HG02938 (cell line): ENCODE measurements around the gene RGS6.

Experiments used
- ATAC-seq: cut with Tn5 transposase; IDR thresholded peaks from one replicate; pipeline ENCODE4 v1.9.1; 2021; ENCODE audit warnings: mild to moderate bottlenecking, moderate library complexity; ENCODE audit not compliant: unreplicated experiment

RGS6 gene

DNA sequence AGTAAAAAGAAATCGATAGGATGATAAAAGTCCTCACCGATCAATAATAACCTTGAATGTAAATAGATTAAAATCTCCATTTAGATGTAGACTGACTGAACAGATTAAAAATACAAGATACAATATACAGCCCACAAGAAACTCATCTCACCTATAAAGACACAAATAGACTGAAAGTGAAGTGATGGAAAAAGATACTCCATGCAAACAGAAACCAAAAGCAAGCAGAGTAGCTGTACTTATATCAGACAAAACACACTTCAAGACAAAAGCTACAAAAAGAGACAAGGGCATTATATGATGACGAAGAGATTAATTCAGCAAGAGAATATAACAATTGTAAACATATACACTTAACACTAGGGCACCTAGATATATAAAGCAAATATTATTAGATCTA, 444.8 kb downstream of the RGS6 start:
- no peak for ATAC-seq

DNA sequence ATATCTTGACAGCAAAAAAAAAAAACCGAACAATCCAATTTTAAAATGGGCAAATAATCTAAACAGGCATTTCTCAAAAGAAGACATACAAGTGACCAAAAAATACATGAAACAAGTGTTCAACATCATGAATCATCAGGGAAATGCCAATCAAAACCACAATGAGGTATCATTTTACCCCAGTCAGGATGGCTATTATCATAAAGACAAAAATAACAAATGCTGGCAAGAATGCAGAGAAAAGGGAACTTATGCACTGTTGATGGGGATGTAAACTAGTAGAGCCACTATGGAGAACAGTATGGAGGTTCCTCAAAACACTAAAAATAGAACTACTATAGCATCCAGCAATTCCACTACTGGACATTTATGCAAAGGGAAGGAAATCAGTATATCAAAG, 448.2 kb downstream of the RGS6 start:
- ATAC-seq, result no peak

DNA sequence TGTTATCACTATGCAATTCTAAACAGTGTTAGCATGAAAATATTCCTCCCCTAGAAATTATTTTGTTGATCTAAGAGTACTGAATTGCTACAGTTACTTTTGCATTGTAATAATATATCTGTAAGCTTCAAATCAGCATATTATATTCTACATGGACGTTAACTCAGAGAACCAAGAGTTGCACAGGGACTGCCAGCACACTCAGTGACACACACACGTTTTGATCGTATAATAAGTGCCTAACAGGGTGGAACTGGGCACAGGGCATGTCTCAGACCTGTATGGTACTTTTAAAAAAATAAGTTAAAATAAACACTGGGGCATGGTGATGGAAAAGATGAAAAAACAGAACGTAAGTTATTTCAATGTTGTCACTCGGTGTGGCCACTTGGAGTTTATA, 451.6 kb downstream of the RGS6 start:
- ATAC-seq, result no peak

DNA sequence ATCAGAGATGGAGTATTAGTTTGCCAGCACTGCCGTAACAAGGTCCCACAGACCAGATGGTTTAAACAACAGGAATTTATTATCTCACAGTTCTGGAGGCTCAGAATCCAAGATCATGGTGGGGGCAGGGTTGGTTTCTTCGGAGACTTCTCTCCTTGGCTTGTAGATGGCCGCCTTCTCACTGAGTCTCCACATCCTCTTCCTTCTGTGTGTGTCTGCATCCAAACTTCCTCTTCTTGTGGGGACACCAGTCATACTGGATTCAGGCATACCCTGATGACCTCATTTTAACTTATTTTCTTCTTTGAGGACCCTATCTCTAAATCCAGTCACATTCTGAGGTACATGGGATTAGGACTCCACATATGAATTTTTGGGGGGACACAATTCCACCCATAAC, 455.5 kb downstream of the RGS6 start:
- ATAC-seq, result no peak

DNA sequence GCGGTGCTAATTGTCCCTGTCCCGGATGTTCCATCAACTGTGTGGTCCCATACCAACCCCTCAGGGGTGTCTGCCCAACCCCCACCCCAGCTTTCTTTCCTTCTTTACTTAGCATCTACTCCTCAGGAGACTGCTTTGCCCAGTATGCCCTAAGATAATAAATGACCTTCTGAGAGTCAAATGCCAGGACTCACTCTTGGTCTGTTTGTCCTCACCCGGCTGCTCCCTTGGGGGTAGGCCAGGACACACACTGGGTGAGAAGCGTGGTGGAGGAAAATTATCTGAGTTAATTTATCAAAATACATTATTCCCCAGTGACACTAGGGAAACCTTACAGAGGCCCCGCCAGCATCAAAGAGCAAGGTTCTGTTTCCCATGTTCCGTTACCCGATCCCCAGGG, 457.0 kb downstream of the RGS6 start:
- no peak for ATAC-seq

DNA sequence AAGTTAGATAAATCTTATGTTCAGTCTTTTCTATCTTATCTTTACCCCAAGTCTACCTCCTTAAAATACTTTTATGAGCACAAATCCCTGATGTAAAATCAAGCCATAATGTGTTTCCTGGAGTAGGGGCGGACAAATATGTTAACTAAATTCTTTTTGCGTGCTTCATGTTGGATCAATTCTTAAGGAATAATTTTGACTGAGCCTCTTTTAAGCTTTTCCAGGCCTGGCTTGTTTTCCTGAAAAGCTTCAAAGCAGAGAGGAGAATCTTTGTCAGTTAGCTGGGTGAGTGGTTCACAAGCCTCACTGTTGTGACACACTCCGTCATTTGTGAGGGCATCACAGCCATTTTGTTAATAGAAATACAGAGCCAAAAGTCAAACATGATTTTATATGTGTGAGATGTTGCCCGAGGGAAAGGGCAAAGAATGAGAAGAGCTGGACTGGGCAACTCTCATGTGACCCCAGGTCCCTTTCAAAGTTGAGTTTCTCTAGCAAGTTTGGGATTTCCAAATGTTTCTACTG, 468.9 kb downstream of the RGS6 start:
- ATAC-seq, result no peak

DNA sequence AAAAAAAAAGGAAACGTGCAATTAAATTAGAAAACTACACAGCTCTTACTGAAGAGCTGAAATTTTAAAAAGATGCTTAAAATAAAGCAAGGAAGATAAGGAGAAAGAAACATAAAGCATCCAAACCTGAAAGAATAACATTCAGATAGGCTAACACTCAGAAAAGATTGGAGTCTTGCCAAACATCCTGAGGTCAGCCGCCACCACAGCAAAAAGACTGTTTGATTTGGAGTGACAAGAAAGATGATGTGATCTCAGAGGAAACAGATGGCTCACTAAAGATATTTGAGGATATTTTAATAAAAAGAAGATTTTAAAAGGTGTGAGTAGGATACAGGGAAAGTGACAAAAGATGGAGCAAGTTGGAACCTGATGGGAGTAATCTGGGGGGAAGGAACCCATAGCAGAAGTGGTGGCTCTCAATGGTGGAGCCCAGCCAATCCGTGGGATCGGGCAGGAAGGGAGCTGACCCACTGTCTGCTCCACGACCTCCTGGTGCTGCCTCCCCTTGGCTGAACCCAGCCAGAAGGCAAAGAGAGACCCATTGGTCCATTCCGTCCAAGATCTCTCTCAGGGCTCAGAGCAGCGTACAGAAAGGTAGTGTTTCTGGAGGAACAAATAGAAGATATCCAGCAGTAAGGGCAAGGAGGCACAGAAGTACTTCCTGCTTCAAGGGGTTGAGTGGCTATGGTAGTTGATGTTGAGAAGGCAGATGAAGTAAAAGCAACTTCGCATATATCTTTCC, 469.6 kb downstream of the RGS6 start:
- ATAC-seq, result no peak

DNA sequence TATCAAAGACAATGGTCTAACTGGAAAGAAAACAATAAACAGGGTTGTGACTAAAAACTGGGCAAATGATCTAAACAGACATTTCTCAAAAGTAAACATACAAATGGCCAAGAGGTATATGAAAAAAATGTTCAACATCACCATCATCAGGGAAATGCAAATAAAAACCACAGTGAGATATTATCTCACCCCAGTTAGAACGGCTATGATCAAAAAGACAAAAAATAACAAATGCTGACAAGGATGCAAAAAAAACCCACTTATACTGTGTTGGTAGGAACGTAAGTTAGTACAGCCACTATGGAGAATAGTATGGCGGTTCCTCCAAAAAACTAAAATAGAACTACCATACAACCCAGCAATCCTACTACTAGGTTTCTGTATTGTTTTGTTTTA, 470.1 kb downstream of the RGS6 start:
- ATAC-seq, result no peak

DNA sequence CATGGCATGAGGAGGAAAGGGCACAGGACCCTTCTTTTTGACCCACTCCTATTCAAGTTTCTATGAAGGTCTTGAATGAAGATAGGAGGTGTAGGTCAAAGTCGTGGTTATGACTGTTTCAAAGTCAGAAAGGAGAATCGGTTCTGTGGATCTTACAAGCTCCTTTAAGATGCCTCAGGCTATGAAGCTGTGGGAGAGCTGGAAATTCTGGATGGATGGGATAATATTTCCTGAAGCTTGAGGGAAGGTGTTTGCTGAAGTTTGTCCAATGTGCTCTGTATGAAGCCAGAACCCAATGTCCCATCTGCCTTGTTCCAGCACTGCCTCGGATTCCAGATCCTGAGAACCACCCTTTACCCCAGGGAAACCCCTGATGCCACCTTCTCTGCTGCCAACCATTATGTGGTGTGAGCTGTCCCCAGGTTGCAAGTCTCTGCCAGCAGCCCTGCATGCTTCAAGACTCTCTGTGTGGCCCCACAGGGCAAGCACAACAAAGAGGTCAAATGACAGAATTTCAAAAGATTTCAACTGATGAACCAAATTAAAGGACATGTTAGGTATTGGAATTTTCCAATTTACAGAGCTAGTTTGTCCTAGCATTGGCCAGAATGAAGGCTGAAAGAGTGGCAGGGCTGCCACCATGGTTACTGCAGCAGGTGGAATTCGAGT, 472.0 kb downstream of the RGS6 start:
- ATAC-seq, result no peak

DNA sequence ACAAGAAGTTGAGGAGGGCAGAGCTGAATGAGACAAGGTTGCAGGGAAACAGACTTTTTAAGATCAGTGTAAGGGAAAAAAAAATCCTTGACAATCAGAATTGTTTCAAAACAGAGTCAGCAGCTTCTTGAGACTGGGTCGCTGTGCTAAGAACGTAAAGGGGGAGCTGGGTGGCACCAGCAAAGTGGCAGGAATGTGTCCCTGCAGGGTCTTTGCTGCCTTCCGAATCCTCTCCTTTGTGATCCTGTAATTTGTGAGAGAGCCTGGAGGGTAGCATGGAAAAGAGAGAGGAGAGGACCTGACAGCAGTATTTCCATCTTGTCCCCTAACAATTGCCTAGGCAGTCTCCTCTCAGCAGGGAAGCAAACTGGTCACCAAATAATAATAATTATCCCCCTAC, 472.8 kb downstream of the RGS6 start:
- no peak for ATAC-seq

DNA sequence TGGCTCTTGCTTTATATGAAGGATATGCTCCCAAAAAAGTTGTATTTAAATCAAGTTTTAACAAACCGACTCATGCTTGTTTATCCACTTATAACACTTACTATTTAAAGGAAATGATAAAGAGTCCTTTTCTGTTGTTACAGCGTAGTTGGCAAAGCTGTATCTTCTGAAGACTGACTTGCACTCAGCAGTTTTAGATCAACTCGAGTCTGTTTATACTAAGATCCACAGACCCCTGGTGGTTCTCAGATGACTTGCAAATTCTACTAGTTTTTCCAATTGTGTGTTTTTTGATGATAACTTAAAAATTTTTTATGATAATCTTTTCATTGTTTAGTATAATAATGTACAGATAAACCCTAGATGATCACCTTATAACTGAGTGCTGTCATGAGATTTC, 475.8 kb downstream of the RGS6 start:
- ATAC-seq, result no peak

DNA sequence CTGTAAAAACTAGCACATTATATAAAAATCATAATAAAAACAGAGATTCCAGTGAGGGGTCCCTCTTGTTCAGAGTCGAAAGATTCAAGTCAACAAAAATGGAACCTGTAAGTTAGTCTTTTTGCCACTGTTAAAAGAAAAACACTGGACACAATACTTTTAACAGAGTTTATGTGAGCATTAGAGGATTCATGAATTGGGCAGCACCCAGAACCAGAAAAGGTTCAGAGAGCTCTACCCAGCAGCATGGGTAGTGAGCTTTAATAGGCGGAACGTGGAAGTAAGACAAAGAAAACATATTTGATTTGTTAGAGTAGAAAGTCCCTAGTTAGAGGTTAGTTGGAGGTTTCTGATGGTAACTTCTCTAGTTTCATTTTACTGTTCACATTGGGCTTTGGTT, 476.8 kb downstream of the RGS6 start:
- no peak for ATAC-seq

DNA sequence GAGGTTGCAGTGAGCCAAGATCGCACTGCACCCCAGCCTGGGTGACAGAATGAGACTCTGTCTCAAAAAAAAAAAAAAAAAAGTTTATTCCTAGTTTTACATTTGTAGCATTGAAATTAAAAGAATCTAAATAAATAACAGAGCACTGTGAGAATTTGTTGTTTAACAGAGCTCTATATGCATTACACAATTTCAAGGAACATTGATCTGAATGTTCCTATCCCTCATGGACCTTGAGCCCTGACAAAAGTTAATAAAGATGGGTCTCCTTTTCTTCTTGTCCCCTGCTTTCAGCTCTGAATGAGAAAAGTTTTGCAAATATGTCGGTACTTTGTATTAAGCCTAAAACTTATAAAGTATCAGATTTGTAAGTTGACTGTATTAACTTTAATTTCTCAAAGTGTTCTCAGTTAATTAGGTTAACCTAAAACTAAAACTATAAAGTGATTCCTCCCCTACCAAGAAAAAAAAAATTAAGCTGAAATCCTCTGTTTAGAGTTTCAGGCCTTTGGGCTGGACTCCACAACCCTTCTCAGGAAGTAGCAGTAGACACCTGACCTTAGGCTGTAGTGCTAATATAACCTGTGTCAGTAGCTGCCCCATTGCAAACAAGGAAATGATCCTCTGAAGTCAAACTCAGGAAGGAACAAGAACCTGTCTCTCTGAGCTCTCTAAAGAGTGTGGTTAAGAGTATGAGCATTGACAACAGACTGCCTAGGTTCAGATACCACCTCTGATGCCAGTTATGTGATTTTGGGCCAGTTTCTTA, 484.0 kb downstream of the RGS6 start:
- ATAC-seq, result no peak

DNA sequence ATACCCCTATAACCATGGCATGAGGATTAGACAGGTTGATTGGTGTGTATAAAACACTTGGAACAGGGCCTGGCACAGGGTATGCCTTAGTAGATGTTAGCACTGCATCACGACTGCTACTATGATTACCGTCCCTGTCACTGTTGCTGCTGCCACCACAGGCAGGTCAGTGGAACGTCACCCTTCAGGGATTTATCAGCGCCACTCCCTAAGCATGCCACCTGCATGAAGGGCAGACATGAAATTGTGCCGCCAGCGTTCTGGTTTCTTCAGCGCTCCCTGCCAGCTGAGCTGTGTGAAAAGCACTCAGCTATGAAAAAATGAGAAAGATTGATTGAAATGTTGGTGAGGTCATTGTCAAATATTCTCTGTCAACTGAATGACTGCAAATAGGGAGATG, 484.7 kb downstream of the RGS6 start:
- no peak for ATAC-seq

DNA sequence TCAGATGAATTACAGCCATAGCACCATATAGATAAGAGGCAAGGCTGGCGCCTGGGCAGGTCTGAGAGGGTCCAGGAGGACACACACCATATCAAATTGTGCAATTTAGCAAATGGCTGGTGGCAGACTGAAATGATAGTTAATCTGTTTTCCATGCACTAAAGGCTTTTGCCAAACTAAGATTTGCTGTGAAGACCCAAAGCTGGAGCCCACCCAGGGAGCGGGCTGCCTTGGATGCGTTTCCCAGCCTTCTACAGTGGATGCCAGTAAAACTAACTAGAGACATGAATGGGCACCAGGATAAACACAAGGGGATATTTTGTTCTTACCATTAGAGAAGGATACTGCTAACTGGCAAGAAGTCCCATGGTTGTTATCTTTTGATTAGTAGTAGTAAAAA, 486.6 kb downstream of the RGS6 start:
- ATAC-seq, result no peak

DNA sequence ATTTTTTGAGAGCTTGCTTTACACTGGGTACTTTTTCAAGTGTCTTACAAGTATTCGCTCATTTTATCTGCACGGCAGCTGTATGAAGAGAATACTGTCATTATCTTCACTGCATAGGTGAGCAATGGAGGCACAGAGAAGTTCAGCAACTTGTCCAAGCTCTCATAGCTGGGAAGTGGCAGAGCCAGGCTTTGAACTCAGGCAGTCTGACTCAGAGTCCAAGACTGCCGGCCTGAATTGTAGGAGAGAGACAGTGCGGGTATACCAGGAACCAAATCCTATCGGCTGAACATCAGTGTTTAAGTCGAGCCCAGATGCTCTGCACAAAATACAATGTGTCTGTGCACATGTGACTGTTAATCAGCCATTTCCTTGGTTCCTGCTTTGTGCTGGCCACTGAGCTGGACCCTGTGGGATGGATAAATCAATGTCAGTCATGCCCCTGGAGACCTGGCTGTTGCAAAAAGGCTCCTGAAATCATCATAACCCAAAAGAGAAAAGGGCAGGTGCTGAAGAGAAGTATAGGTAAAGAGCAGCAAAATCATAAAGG, 487.1 kb downstream of the RGS6 start:
- no peak for ATAC-seq

DNA sequence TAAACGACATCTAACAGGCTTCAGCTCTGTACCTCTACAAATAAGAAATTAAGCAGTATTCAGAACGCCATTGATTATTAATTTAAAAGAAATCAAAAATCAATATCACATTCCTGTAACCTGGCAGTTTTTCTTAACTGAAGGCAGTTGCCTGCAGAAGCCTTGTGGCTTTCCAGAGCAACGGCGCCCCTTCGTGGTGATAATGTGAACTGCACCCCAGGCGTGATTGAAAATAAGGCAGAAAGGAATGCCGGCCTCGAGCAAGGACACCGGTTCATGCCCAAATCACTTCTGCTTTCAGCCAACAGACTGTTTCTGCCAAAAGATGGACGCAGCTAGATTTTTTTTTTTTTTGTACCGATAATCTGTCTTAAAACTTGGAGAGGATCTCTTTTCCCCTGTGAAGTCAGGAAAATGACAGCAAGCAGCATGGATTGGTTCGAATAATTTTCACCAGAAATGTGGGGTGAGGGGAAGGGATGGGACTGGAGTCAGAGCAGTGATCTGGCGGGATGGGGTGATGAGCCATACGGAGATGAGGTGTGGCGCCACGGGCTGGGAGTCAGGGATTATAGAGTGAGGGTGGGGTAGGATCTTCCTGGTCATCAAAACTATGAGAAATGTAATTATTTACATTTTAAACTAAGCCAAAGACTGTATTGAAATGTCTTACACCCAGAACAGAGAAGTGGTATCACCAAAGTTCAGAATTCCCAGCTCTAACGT, 488.7 kb downstream of the RGS6 start:
- ATAC-seq, result no peak

DNA sequence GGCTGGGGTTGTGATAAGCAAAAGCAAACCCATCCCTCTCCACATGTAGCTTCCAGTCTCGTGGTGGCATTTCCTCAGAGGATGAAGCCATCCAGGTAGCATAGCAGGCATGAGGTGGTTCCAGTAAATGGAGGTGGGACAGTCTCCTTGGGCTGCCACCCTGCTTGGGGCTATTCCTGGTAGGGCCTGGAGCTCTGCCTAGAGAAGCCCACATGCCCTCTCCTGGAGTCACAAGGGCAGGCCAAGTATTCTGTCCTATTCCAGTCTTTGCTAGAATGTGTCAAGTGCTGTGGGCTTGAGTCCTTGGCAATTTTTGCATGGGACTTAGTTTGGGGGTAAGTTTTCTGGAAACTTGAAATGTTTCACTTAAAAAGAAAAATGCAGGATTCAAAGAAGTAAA, 491.7 kb downstream of the RGS6 start:
- ATAC-seq, result no peak

DNA sequence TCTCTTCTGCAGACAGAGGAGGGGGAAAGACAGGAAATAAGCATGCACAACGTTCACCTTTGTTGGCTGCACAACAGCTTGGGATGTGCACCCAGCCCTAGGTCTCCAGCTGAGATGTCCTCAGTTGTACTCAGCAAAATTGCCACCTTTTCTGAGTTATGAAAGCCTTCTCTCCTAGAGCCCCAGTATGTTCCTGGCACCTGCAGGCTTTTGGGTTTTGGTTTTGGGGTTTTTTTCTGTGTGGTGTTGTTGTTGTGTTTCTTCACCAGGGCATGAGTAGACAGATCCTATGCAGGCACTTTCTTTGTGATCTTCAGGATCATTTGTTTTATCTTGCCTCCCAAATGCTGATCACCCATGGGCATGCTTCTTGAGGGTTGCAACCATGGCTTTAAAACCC, 498.2 kb downstream of the RGS6 start:
- ATAC-seq, result no peak

DNA sequence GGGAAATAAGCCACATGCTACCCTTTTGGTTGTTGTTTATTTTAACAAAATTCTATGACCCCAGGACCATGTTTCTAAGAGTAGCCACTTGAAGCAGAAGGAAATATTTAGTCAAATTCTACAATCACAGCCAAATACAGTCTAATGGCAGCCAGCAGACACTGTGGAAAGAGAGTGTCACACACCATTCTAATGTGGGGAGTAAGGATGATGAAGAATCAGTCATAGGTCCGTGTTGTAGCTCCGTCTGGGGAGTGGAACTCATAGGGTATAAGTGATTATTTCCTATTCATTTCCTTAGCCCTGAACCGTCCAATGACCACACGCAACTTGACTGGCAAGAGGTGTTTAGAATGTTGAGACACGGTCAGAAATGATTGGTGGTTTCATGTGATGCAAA, 500.5 kb downstream of the RGS6 start:
- no peak for ATAC-seq

DNA sequence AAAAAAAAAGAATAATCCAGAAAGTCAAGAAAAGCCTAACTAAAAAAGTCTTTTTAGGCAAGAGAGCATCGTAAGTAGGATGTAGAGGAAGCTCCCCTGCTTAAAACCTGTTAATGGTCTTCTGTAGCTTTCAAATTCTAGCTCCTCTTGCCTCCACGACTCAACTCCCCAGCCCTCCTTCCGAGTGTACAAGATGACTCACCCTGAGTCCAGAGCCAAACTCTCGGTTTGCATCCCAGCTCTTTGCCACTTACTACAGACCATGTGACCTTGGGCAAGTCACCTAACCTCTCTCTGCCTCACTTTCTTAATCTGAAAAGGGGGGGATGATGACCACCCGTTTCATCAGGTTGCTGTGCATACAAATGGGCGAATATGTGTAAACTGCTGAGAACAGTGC, 501.3 kb downstream of the RGS6 start:
- ATAC-seq, result no peak
